Neural cell (in vitro differentiated cells): ENCODE results near the gene KCNQ1OT1. TPM values are rescaled to one million over a fixed set of nuclear protein-coding genes. Genes with fewer than 3 reads are reported as not detected.

Source experiments
- H2AFZ ChIP-seq: fragments of 200-600, 300-800 bp; sonication (generic), shearing (Covaris generic); 2 replicates; pipeline ENCODE4 v1.6.0; 2014; ENCODE audit warnings: low read depth, mild to moderate bottlenecking, antibody characterized with exemption, low read length, moderate library complexity
- H3F3A ChIP-seq: fragments of 200-600 bp; shearing (Covaris generic); 2 replicates; pipeline ENCODE4 v1.6.1; 2016; ENCODE audit warnings: mild to moderate bottlenecking, moderate library complexity, mixed read lengths, antibody characterized with exemption, low read length; ENCODE audit not compliant: insufficient read depth, poor library complexity, severe bottlenecking
- H3K27ac ChIP-seq: fragments of 200-600, 300-800 bp; sonication (generic), shearing (Covaris generic); 2 replicates; pipeline ENCODE4 v1.5.1; 2014; ENCODE audit warnings: mild to moderate bottlenecking, low read length, moderate library complexity
- H3K27me3 ChIP-seq: fragments of 300-800, 200-600 bp; sonication (generic), shearing (Covaris generic); 2 replicates; pipeline ENCODE4 v1.6.0; 2014; ENCODE audit warnings: mild to moderate bottlenecking, low read depth, low read length, moderate library complexity; ENCODE audit not compliant: insufficient read depth
- H3K36me3 ChIP-seq: fragments of 300-800, 200-600 bp; sonication (generic), shearing (Covaris generic); 2 replicates; pipeline ENCODE4 v1.5.1; 2014; ENCODE audit warnings: mild to moderate bottlenecking, antibody characterized with exemption, low read length, moderate library complexity; ENCODE audit not compliant: insufficient read depth
- H3K4me2 ChIP-seq: fragments of 300-800, 200-600 bp; sonication (generic), shearing (Covaris generic); 2 replicates; pipeline ENCODE4 v1.6.0; 2014; ENCODE audit warnings: mild to moderate bottlenecking, low read length
- H3K4me3 ChIP-seq: fragments of 300-800, 200-600 bp; sonication (generic), shearing (Covaris generic); 2 replicates; pipeline ENCODE4 v1.5.1; 2014; ENCODE audit warnings: mild to moderate bottlenecking, low read length, moderate library complexity
- H3K79me2 ChIP-seq: fragments of 200-600 bp; shearing (Covaris generic); replicated peaks from 2 replicates; pipeline ENCODE4 v1.6.0; 2014; ENCODE audit warnings: mild to moderate bottlenecking, low read length, moderate library complexity; ENCODE audit not compliant: insufficient read depth
- H3K9ac ChIP-seq: fragments of 300-800, 200-600 bp; sonication (generic), shearing (Covaris generic); 2 replicates; pipeline ENCODE4 v1.6.1; 2016; ENCODE audit warnings: mild to moderate bottlenecking, low read length, mixed read lengths
- H3K9me2 ChIP-seq: fragments of 200-600 bp; shearing (Covaris generic); 2 replicates; pipeline ENCODE4 v1.6.1; 2016; ENCODE audit warnings: mild to moderate bottlenecking, low read length, mixed read lengths; ENCODE audit not compliant: insufficient read depth
- H3K9me3 ChIP-seq: fragments of 200-600, 300-800 bp; sonication (generic), shearing (Covaris generic); 2 replicates; pipeline ENCODE4 v1.6.1; 2016; ENCODE audit warnings: mild to moderate bottlenecking, mixed run types, low read length, moderate library complexity, mixed read lengths
- H4K20me1 ChIP-seq: fragments of 200-600 bp; shearing (Covaris generic); 2 replicates; pipeline ENCODE4 v1.6.1; 2016; ENCODE audit warnings: mild to moderate bottlenecking, mixed run types; ENCODE audit not compliant: insufficient read depth
- EP300 ChIP-seq: fragments of 450-650 bp; conservative IDR thresholded peaks from 2 replicates; pipeline ENCODE4 v1.6.1; 2014; ENCODE audit warnings: antibody characterized with exemption, mild to moderate bottlenecking, moderate library complexity; ENCODE audit not compliant: poor library complexity, severe bottlenecking
- EZH2 ChIP-seq: fragments of 200-600, 300-800 bp; shearing (Covaris generic), sonication (generic); IDR thresholded peaks from 2 replicates; pipeline ENCODE4 v1.6.1; 2014; ENCODE audit warnings: antibody characterized with exemption, low read length, borderline replicate concordance, mild to moderate bottlenecking; ENCODE audit not compliant: insufficient read depth, poor library complexity, severe bottlenecking
- MXI1 ChIP-seq: fragments of 450-650 bp; conservative IDR thresholded peaks from 2 replicates; pipeline ENCODE4 v1.6.1; 2014; ENCODE audit warnings: antibody characterized with exemption, mild to moderate bottlenecking; ENCODE audit not compliant: poor library complexity, severe bottlenecking
- POLR2AphosphoS5 ChIP-seq: IDR thresholded peaks from 2 replicates; pipeline ENCODE4 v1.6.1; 2012
- RAD21 ChIP-seq: fragments of 450-650 bp; conservative IDR thresholded peaks from 2 replicates; pipeline ENCODE4 v1.6.1; 2014; ENCODE audit warnings: antibody characterized with exemption, mild to moderate bottlenecking, moderate library complexity
- SMC3 ChIP-seq: fragments of 450-650 bp; conservative IDR thresholded peaks from 2 replicates; pipeline ENCODE4 v1.6.1; 2014; ENCODE audit warnings: antibody characterized with exemption, mild to moderate bottlenecking, moderate library complexity; ENCODE audit not compliant: poor library complexity
- TAF1 ChIP-seq: IDR thresholded peaks from 2 replicates; pipeline ENCODE4 v1.6.1; 2012; ENCODE audit warnings: low read depth
- polyA plus RNA-seq: library from polyadenylated mRNA; depleted of rRNA; stranded (reverse); fragments of >200 nt; gene quantifications from 2 replicates; pipeline ENCODE4 v1.2.3, GENCODE V29; 2014
- TF ChIP-seq, protein P1 (sequence below): IDR thresholded peaks from 2 replicates; pipeline ENCODE4 v1.6.1; 2012; ENCODE audit warnings: borderline replicate concordance
- TF ChIP-seq, protein P2 (sequence below): fragments of 450-650 bp; IDR thresholded peaks from 2 replicates; pipeline ENCODE4 v1.5.1; 2014; ENCODE audit warnings: antibody characterized with exemption, mild to moderate bottlenecking, moderate library complexity; ENCODE audit not compliant: poor library complexity, severe bottlenecking

Gene KCNQ1OT1
- polyA plus RNA-seq, 1 donor from 2014 or later: 0.12 TPM

DNA sequence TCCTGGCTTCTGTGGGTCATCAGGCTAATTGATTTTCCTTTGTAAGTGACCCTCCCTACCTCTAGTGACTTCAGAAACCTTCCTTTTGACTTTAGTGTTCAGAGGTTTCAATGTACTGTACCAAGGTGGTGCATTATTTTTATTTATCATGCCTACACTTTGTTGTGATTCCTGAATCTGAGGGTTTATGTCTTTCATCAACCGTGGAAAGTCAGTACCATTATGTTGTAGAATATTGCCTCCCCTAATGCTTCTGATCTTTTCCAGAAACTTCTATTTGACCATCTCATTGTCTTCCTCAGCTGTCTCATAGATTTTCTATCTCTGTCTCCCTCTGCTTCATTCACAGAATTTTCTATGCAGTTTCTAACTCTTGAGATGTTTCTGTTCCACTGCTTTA, 105.5 kb downstream of the KCNQ1OT1 start:
- no peaks in the 10 kb centered on the region for H3F3A ChIP-seq
- H3K79me2 ChIP-seq: no peaks in the 10 kb centered on the region
- H3K27ac ChIP-seq: no peak overlapping the region
- H3K27me3 ChIP-seq: no peaks in the 10 kb centered on the region
- H3K36me3 ChIP-seq: no peaks in the 10 kb centered on the region
- H2AFZ ChIP-seq: no peak overlapping the region
- no peak overlapping the region for H3K4me2 ChIP-seq
- H4K20me1 ChIP-seq: no peaks in the 10 kb centered on the region
- no peak overlapping the region for H3K4me3 ChIP-seq
- no peaks in the 10 kb centered on the region for H3K9me2 ChIP-seq
- H3K9ac ChIP-seq: no peak overlapping the region
- no peak for TF ChIP-seq SMC3
- TF ChIP-seq POLR2AphosphoS5: no peak
- TF ChIP-seq RAD21: no peak
- TF ChIP-seq TAF1: no peak
- TF ChIP-seq, protein P1, sequence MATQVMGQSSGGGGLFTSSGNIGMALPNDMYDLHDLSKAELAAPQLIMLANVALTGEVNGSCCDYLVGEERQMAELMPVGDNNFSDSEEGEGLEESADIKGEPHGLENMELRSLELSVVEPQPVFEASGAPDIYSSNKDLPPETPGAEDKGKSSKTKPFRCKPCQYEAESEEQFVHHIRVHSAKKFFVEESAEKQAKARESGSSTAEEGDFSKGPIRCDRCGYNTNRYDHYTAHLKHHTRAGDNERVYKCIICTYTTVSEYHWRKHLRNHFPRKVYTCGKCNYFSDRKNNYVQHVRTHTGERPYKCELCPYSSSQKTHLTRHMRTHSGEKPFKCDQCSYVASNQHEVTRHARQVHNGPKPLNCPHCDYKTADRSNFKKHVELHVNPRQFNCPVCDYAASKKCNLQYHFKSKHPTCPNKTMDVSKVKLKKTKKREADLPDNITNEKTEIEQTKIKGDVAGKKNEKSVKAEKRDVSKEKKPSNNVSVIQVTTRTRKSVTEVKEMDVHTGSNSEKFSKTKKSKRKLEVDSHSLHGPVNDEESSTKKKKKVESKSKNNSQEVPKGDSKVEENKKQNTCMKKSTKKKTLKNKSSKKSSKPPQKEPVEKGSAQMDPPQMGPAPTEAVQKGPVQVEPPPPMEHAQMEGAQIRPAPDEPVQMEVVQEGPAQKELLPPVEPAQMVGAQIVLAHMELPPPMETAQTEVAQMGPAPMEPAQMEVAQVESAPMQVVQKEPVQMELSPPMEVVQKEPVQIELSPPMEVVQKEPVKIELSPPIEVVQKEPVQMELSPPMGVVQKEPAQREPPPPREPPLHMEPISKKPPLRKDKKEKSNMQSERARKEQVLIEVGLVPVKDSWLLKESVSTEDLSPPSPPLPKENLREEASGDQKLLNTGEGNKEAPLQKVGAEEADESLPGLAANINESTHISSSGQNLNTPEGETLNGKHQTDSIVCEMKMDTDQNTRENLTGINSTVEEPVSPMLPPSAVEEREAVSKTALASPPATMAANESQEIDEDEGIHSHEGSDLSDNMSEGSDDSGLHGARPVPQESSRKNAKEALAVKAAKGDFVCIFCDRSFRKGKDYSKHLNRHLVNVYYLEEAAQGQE: no peak
- no peak for TF ChIP-seq EP300
- TF ChIP-seq MXI1: no peak
- TF ChIP-seq EZH2: no peak
- TF ChIP-seq, protein P2, sequence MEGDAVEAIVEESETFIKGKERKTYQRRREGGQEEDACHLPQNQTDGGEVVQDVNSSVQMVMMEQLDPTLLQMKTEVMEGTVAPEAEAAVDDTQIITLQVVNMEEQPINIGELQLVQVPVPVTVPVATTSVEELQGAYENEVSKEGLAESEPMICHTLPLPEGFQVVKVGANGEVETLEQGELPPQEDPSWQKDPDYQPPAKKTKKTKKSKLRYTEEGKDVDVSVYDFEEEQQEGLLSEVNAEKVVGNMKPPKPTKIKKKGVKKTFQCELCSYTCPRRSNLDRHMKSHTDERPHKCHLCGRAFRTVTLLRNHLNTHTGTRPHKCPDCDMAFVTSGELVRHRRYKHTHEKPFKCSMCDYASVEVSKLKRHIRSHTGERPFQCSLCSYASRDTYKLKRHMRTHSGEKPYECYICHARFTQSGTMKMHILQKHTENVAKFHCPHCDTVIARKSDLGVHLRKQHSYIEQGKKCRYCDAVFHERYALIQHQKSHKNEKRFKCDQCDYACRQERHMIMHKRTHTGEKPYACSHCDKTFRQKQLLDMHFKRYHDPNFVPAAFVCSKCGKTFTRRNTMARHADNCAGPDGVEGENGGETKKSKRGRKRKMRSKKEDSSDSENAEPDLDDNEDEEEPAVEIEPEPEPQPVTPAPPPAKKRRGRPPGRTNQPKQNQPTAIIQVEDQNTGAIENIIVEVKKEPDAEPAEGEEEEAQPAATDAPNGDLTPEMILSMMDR: no peak
- H3K9me3 ChIP-seq: peaks cover 14% of the 10 kb centered on the region

DNA sequence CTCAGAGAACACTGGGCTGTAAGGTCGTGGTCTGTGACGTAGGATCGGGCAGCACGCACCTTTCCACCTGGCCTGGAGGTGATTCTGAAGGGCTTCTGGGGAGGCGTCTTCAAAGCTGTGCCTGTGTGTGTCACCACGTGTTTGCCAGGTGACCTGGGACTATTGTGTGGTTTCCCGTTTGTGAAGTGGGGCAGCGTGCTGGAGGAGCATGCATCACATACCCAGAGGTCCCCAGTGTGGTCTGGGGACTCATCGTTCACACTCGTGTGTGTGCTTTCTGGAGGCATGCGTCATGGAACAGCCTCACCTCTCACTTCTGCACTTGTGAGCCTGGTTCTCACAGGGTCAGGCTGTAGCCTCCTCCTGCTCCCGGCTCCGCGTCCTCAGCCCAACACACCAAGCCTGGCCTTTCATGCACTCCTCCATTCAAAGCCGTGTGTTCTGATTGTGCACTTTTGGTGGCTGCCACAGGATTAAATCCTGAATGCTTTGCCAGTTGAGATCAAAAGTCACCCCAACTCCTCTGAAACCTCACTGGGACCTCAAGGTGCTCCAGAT, 106.3 kb downstream of the KCNQ1OT1 start:
- Histone ChIP-seq H3K4me2 (no peak overlapping the region), H2AFZ (no peak overlapping the region), H3K36me3 (no peaks in the 10 kb centered on the region), H3K27me3 (no peaks in the 10 kb centered on the region), H4K20me1 (no peaks in the 10 kb centered on the region), H3K4me3 (no peak overlapping the region), H3K27ac (no peak overlapping the region), H3K79me2 (no peaks in the 10 kb centered on the region), H3F3A (no peaks in the 10 kb centered on the region), H3K9me2 (no peaks in the 10 kb centered on the region), H3K9ac (no peak overlapping the region), H3K9me3 (peaks cover 10% of the 10 kb centered on the region)
- TF ChIP-seq, protein P1: no peak
- TF ChIP-seq EP300 (no peak), TAF1 (no peak), MXI1 (no peak), POLR2AphosphoS5 (no peak), EZH2 (no peak), SMC3 (no peak), RAD21 (no peak)
- TF ChIP-seq, protein P2: no peak
